AG08395 (cell line): Measurements from ENCODE around the gene AKT3.

Source experiments
- DNase-seq: peaks from one replicate; pipeline ENCODE4 v3.0.0; 2012; ENCODE audit warnings: mixed read lengths, low spot score

AKT3 gene

DNA sequence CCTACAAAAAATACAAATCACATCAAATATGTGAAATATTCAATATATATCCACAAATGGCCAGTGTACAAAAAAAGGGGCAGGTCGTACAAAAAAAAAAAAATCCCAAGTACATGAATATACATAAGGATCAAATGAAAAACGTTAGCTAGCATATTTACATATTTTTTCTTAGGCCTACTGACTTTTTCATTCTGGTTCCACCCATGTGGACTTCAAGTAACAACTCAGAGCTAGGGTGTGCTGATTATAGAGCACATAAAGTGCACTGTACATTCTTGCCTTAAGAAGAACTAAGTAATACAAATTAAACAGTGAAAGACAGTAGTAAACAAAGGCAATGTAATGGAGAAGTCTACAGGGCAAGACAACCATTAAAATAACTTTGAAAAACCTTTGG, 297.0 kb downstream of the AKT3 start:
- DNase-seq, result no peak

- DNase-seq, result no peak
Measured at GRCh38 chr1:243550276-243550675, 299.8 kb downstream of the AKT3 start.

DNA sequence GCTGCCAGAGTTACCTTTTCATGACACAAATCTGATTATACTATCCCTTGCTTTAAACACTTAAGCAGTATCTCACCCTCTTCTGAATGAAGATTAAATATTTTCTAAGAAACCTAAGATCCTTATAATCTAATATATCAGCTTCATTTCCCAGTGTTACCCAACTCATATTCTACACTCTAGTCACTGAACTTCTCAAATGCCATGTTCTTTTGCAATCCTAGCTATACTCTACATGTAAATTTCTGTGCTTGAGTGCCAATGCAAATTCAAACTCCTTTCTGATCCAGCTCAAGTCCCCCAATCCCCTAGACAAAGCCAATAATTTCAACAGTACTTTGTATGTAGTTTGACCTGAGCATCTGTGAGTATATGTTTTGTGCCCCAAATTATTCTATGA, 300.3 kb downstream of the AKT3 start:
- DNase-seq, result no peak

DNA sequence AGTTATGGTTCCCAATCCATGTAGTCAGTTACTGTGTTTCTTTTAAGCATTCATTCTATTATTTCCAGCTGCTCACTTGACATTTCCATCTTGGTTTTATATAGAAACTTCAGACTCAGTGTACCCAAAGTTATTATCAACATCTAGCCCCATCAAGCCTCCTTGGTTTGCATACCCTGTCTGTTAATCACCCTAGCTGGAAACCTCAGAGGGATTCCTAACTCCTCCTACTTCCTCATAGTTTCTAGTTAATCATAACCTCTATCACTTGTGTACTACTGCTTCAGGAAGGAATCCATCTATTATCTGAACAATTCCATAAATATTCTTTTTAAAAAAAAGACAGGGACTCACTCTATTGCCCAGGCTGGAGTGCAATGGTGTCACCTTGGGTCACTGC, 300.9 kb downstream of the AKT3 start:
- DNase-seq, result peak; percentile 55

DNA sequence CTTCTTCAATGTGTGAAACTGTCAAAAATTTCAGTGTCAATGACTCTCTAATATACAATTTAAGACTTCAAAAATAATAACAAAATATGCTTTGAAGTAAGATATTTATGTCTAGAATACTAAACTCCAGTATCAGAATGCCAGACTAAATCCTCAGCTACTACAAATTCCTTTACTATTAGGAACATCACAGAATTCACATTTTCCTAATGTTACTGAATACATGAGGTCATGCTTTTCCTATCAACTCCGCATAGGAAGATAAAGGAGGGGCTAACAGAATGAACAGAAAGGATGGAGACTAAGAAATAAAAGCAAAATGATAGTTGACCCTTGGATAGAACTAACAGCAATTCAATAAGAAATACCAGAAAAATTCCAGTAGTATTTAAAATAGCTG, 301.5 kb downstream of the AKT3 start:
- no peak for DNase-seq

- DNase-seq, result no peak
Measured at GRCh38 chr1:243547891-243548290, 302.2 kb downstream of the AKT3 start.

DNA sequence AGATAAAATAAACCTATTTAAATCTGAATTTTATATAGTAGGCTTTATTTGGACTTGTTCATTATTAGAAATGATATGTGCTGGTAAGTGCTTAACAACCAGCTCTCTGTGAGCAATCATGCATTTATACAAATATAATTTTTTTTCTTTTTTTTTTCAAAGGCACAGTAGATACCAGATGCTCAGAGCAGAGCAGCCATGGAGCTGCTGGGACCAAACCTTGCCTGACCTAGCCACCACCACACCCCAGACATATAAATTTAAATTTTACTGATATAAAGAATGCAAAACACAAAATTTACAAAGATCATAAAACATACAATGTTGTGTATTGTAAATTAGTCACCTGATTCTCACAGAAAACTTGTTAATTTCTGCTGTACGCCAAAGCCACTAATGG, 303.6 kb downstream of the AKT3 start:
- no peak for DNase-seq

DNA sequence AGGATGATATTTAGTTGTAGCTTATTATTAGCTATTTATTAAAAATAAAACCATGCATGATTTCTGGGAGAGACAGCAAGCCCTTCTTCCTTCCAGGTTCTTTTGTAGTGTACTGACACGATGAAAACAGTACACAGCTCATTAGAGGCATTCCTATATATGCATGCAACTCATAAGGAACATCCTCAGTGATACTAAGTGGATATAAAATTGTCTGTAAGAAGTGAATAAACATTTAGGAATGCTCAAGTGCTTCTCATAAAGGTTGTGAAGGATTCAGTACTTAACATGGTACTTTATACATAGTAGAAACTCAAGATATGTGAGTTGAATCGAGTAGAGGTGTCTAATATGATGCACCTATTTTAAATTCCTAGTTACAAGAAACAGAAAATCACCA, 306.5 kb downstream of the AKT3 start:
- no peak for DNase-seq

- no peak for DNase-seq
Measured at GRCh38 chr1:243542739-243543415, 307.2 kb downstream of the AKT3 start.

DNA sequence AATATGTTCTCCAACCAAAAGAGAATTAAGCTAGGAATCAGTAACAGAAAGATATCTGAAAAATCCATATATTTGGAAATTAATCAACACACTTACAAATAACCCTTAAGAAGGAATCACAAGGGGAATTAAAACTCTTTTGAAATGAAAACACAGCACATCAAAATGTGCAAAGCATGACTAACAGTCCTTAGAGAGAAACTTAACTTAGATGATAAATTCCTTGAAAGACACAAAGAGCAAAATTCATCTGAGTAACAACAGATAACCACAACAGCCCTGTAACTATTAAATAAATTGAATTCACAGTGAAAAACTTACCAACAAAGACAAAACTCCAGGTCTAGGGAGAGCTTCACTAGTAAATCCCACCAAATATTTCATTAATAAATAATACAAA, 310.4 kb downstream of the AKT3 start:
- DNase-seq, result no peak

GRCh38 chr1:243535014-243535413, 315.0 kb downstream of the AKT3 start:
- no peak for DNase-seq

GRCh38 chr1:243529512-243529911, 320.5 kb downstream of the AKT3 start:
- no peak for DNase-seq

- no peak for DNase-seq
Measured at GRCh38 chr1:243528459-243529121, 321.5 kb downstream of the AKT3 start.

DNA sequence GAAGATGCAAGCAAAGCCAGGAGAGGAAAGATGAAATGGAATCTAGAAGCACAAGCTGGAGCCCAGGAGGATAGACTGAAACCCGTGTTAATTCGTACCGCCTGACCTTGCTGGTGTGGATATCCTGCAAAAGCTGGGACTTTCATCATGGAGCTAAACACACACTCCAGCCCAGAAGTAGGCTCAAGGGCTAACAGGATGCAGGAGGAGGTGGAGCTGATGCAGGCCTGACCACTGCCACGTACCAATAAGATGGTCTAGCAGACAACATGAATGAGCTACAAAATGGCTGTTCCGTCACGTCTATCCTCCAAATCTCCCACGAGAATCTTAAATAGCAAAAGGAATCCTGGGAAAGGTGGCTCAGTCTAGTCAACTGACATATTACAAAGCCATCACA, 323.9 kb downstream of the AKT3 start:
- no peak for DNase-seq

DNA sequence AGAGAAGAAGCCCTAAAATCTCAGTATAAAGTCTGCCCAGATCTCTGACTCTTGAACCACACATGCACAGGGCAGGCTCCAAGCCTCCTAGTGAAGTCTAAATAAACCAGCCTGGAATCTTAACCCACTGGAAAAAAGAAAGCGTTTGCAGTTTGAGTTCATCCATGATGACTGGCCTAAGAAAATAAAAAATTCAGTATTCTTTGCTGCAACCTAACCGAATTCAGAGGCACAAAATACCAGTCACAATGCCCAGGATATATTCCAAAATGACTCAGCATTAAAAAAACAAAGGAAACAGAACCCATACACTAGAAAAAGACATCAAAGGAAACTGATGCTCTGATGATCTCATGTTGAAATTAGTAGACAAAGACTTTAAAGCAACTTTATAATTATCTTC, 325.0 kb downstream of the AKT3 start:
- DNase-seq, result peak; percentile 67

DNA sequence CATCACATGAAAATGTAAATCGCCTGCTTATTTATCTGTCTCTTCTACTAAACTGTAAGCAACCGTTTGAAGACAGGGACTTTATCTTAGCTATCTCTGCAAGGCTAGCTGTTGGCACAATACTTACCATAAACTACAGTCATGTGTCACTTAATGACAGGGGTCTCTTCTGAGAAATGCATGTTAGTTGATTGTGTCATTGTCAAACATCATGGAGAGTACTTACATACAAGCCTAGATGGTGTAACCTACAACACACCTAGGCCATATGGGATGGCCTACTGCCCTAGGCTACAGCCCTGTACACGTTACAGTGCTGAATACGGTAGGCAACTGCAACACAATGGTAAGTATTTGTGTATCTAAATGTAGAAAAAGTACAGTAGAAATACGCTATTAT, 326.3 kb downstream of the AKT3 start:
- DNase-seq, result no peak

DNA sequence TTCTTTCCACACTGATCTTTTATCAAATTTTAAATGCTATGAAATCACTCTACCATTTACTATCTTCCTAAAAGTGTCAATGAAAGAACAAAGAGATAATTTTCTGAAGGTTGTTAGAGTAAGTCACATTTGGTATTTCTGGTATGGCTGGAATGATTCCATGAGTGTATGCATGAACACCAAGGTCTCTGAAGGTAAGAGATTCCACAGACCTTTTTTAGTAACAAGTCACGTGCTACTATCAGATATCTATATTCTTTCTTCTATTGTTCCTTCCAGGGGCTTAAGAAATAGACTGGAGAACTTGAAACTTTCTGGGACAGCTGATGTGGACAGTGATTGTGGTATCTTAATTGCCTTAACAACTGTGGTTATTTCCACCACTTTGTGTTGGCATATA, 329.2 kb downstream of the AKT3 start:
- DNase-seq, result no peak

DNA sequence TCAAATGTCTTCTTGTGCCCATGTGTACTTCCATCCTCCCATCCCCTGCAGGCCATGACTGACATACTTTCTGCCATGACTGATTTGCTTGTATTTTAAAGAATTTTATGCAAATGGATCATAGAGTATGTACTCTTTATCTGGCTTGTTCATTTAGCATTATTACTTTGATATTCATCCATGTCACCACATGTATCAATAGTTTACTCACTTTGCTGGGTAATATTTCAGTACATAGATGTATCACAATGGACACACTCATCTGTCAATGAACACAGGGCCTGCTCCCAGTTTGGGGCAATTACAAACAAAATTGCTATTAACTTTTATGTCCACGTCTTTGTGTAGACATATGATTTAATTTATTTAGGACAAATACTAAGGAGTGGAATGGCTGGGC, 335.1 kb downstream of the AKT3 start:
- no peak for DNase-seq

DNA sequence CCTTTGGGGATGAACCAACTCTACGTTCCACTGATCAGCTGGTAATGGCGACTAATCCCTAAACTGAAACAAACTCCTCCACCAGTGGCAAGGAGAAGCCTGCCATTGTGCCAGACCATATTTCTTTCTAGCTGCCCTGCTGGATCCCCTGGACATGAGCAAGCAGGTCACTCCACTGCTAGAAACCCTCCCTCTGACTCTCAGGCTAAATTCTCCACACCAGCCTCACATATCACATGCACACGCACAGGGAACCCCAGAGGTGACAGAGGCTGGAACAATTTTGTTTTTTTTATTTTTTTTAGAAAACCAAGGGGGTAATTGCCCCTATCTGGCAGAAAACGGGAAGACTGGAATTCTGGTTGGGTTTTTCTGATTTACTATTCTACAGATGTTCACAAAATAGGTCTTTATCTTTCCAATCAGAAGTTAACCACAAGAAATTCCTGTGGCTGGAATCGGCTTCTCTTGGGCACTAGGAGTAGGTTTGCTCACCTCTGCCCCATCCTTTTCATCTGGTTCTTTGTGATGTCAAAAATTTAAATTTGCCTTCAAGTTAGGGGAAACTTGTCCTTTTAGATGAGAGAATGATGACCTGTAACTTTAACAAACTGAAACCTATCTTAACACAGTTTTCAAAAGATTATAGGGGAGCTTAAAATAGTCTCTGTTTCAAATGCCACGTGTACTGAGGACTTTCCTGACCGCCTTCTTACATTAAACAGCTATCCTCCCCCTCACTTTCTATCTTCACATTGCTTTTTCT, 336.1 kb downstream of the AKT3 start:
- DNase-seq, result peak; percentile 49

- DNase-seq, result no peak
Measured at GRCh38 chr1:243510928-243511327, 339.1 kb downstream of the AKT3 start.

DNA sequence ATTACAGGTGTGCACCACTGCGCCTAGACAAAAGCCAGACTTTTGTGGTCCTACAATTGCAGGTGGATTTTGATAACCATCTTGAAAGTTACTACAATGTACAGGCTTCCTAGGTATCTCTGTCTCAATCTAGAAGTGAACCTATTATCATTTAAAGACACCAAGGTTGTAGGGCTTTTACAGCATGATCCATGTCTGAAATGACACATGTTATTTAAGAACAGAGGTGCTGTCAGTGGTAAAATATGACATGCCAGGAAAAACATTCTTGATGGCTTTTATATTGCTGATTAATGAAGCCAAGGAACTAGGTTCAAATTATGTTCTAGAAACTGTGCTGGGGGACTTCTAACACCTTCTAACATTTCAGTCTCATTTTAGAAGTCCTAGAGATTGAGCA, 341.1 kb downstream of the AKT3 start:
- DNase-seq, result no peak

DNA sequence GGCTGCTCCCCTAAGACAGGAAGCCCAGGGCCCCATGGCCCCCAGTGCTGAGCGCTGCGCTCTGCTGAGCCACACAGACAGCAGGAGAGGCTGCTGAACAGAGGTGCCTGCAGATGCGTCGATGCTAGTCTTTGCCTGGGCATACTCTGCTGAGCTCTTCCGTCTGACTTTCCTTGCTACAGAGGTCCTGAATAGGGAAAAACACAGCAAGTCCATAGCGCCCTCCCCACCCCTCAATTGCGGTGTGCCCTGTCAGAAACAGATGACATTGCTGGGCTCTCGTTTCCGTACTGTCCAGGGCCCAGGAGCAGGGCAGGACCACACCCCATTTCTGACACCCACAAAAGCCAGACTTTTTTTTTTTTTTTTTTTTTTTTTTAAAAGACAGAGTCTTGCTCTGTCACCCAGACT, 341.7 kb downstream of the AKT3 start:
- no peak for DNase-seq

DNA sequence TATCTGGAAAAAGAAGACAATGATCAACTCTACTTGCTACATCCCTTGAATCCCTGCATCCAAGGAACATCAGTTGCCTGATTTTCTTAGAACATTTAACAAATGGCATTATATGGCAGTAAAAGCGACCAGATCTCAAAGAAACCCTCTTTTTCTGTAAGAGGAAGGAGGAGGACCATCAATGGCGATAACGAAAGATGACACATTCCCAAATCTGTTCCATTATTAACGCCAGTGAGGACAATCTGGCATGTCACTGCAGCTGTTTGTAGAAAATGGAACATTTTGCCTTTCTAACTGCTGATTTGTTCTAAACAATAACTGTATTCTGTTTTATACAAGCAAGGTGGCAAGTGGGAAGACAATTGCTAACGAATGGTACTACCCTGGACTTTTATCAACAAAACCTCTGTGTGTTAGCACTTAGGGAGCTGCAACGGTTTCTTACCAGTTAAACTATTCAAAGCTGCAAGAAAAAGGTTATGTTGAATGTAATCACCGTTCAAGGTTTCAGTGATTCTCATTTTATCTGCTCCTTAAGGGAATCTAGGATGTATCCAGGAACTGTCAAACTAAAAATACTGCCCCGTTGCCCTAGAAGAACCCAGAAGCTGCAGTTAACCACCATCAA, 342.3 kb downstream of the AKT3 start:
- DNase-seq, result no peak
